Astrocyte of the spinal cord (primary cell): Measurements from ENCODE around the gene ARSB.

ENCODE experiments used
- DNase-seq: peaks from one replicate; pipeline ENCODE4 v3.0.0; 2011; ENCODE audit warnings: low read depth, low spot score
- H3K4me3 ChIP-seq: 2 replicates; pipeline ENCODE4 v1.5.1; 2011; ENCODE audit warnings: low read depth, mild to moderate bottlenecking, low read length, moderate library complexity
- in situ Hi-C: cut with HindIII; loops from 2 replicates; pipeline ENCODE4 v1.10.0; 2017; ENCODE audit warnings: low sequenced_read_pairs
- TF ChIP-seq, protein P1 (sequence below): IDR thresholded peaks from 2 replicates; pipeline ENCODE4 v1.5.1; 2012; ENCODE audit warnings: low read depth, mild to moderate bottlenecking, low read length, inconsistent platforms

ARSB gene

DNA sequence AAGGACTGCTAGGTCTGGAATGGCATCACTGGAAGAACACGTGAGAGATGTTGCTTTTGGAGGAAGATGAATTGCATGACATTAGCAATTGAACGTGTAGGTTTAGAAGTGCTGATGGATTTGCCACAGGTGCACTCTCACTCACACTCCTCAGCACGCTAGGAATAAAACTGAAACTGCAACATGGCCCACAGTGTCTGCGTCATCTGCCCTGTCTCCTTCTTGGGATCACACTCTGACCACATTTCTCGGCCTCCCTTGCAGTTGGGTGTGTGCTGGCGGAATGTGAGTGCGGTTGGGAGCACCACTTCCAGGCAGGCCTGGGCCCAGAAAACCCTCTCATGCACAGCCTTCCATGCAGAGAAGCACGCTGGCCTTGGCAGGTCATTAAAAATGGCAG is 183.7 kb downstream of the ARSB start:
- in situ Hi-C loops: no loop called here
- no peak overlapping the region for H3K4me3 ChIP-seq
- DNase-seq: no peak
- TF ChIP-seq, protein P1, sequence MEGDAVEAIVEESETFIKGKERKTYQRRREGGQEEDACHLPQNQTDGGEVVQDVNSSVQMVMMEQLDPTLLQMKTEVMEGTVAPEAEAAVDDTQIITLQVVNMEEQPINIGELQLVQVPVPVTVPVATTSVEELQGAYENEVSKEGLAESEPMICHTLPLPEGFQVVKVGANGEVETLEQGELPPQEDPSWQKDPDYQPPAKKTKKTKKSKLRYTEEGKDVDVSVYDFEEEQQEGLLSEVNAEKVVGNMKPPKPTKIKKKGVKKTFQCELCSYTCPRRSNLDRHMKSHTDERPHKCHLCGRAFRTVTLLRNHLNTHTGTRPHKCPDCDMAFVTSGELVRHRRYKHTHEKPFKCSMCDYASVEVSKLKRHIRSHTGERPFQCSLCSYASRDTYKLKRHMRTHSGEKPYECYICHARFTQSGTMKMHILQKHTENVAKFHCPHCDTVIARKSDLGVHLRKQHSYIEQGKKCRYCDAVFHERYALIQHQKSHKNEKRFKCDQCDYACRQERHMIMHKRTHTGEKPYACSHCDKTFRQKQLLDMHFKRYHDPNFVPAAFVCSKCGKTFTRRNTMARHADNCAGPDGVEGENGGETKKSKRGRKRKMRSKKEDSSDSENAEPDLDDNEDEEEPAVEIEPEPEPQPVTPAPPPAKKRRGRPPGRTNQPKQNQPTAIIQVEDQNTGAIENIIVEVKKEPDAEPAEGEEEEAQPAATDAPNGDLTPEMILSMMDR: no peak

DNA sequence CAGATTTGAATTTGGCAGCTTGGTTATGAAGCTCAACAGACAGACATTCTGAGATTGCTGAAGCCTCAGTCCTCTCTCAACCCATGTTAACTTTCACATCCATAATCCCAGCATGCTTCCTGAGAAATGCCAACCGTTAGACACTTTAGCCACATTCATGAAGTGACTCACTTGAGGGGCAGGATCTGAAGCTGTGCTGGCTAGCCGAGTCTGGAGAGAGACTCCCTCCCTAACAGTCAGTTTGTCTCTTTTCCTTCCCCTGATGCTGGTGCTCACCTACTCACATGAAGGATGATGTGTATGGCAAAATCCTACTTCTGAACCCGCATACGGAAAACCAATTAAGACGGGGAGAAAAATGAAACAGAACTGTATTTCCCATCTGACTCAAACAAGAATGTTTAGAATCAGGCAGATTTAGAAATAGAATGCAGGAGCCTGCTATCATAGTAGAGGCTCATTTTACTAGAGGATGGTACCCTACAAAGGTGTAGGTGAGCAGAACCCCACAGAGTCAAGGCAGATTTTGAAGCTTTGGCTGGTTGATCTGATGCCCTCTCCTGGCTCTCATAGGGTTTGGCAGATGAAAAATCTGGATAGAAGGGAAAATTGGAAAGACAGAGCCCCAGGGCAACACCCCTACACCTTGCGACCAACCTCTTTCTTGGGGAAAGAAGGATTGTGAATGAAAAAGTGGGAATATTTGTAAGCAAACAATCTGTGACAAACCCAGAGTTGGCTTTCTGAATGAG is 185.7 kb downstream of the ARSB start:
- H3K4me3 ChIP-seq: no peak overlapping the region
- TF ChIP-seq, protein P1: peak; percentile 25
- in situ Hi-C loops: no loop called here
- peak; percentile 66 for DNase-seq

DNA sequence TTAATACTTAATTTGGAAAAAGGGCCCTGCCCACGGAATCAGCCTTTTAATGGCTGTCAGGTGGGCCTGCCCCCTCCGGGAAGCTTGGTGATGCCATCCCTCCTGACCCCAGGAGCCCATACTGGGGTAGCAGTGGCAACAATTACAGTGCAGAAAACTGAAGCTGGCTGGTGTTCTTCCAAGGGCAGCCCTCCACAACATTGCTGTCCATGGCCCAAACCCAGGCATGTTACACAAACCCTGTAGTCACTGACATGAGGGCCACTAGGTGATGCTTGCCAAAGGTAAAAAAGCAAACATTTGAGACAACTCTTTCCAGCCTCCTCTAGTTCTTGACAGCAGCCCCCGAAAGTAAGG is 186.5 kb downstream of the ARSB start:
- TF ChIP-seq, protein P1: no peak
- no peak overlapping the region for H3K4me3 ChIP-seq
- in situ Hi-C loops: no loop called here
- no peak for DNase-seq

DNA sequence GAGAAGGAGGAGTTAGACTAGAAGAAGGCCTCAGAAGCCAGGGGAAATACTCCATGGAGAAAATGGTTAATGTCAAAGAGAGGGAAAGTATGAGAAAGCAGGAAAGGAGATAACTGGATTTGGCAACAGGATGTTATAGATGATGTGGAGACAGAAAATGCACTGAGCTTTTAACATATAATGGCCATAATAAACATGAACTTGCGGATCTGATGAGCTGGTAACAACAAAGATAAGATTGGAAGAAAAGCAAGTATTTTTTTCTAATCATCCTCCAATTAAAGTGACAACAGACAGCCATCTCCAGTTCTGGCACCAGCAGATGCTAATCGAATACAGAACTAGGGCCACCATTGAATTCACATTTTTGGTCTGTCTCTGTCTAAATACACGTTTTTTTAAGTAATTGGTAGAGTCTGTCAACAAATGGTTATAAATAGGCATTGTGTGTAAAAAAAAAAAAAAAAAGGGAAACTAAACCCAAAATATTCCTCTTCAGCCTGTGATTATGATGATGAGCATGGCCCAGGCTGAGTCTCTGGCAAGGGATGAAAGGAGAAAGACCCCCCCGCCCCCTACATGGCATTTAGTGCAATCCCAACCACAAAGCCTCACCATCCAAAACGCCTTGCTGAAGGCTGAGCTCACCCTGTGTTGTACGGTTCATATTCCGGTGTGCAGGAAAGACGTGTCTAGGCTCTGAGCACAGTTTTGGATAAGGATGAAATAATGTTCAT is 187.0 kb downstream of the ARSB start:
- in situ Hi-C loops: no loop called here
- no peak for DNase-seq
- no peak overlapping the region for H3K4me3 ChIP-seq
- TF ChIP-seq, protein P1: no peak

DNA sequence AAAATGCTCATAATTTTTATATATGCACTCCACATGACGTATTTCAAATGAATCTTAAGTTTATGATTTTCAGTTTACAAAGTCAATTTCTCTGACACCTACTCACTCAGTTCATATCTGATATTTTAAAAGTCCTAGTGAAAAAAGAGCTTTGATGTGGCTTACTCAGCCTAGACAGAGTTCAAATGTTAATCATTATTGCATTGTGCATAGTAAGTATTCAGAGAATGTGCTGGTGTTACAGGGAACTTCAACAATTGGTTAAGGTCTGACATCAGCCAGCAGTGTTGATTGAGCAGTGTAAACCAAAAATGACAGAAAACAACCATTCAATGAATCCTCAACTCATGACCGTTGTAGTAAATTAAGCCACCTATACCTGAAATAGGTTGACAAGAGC is 189.4 kb downstream of the ARSB start:
- TF ChIP-seq, protein P1: no peak
- DNase-seq: peak; percentile 33
- in situ Hi-C loops: no loop called here
- no peak overlapping the region for H3K4me3 ChIP-seq

DNA sequence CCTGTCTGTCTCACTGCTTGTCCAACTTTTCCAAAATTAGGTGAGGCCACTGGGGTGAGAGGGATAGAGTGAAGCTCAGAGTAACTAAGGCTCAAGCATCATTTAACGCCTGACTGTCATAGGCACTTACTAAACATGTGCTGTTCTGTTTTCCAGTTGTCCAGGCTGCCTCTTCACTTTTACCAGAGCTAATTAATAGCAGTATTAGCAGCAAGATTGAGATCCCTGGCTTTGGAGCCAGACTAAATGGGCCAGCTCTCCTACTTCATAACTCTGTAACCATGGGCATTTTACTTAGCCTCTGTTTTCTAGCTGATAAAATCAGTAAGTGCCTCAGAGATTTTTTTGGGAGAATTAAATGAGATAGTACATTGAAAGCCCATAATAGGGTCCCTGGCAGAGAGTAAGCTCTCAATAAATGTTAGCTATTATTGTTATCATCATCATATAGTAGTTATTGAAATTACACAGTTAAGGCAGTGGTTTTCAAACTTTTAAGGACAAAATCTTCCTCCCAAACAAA is 190.4 kb downstream of the ARSB start:
- in situ Hi-C loops: no loop called here
- no peak for DNase-seq
- no peak overlapping the region for H3K4me3 ChIP-seq
- TF ChIP-seq, protein P1: no peak
